Prostate gland (tissue), 2 donors: ENCODE results near the gene CDC14B.

Source experiments
- POLR2A ChIP-seq: fragments of 450-650 bp; IDR thresholded peaks from one replicate; pipeline ENCODE4 v1.6.1; 2016; ENCODE audit warnings: antibody characterized with exemption, mild to moderate bottlenecking
- TF ChIP-seq, protein P1 (sequence below), 4 experiments: fragments of 200-600 bp in 2 of 4; fragments of 450-650 bp in 2 of 4; sonication (generic) in 2 of 4; IDR thresholded peaks; 1 replicate in 3 of 4; 2 replicates in 1 of 4; pipeline ENCODE4 v1.5.1; 2016 to 2019; ENCODE audit warnings: antibody characterized with exemption in 4 of 4, mild to moderate bottlenecking in 2 of 4, moderate library complexity in 2 of 4

DNA sequence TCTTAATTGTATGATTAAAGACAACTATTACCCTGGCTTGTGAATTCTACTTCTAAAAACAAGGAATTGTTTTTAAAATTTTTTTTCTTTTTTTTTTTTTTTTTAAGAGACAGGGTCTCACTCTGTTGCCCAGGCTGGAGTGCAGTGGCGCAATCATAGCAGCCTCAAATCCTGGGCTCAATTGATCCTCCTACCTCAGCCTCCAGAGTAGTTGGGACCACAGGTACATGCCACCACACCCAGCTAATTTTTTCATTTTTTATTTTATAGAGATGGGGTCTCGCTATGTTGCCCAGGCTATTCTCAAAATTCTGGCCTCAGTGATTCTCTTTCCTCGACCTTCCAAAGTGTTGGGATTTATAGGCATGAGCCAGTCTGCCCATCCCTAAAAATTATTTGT lies 107.4 kb downstream of the CDC14B start:
- TF ChIP-seq, protein P1, sequence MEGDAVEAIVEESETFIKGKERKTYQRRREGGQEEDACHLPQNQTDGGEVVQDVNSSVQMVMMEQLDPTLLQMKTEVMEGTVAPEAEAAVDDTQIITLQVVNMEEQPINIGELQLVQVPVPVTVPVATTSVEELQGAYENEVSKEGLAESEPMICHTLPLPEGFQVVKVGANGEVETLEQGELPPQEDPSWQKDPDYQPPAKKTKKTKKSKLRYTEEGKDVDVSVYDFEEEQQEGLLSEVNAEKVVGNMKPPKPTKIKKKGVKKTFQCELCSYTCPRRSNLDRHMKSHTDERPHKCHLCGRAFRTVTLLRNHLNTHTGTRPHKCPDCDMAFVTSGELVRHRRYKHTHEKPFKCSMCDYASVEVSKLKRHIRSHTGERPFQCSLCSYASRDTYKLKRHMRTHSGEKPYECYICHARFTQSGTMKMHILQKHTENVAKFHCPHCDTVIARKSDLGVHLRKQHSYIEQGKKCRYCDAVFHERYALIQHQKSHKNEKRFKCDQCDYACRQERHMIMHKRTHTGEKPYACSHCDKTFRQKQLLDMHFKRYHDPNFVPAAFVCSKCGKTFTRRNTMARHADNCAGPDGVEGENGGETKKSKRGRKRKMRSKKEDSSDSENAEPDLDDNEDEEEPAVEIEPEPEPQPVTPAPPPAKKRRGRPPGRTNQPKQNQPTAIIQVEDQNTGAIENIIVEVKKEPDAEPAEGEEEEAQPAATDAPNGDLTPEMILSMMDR (IDR thresholded peaks at IDR 0.05) = no peak
- no peak for TF ChIP-seq POLR2A
